HepG2 (cell line): ENCODE measurements around the gene OGFR. TPM values are rescaled to one million over a fixed set of nuclear protein-coding genes. Genes with fewer than 3 reads are reported as not detected.

Experiments used
- BRCA1 ChIP-seq: sonication (generic); formaldehyde crosslinking; IDR thresholded peaks from 2 replicates; pipeline ENCODE4 v1.4.0; 2020; ENCODE audit warnings: missing genetic modification reagents
- FOSL1 ChIP-seq: sonication (generic); formaldehyde crosslinking; IDR thresholded peaks from 2 replicates; pipeline ENCODE4 v1.9.0; 2021; ENCODE audit warnings: missing genetic modification reagents, borderline replicate concordance
- GLI4 ChIP-seq: sonication (generic); formaldehyde crosslinking; IDR thresholded peaks from 2 replicates; pipeline ENCODE4 v1.5.1; 2020; ENCODE audit warnings: missing genetic modification reagents, mild to moderate bottlenecking, moderate library complexity, borderline replicate concordance
- GZF1 ChIP-seq: sonication (generic); formaldehyde crosslinking; IDR thresholded peaks from 2 replicates; pipeline ENCODE4 v1.5.1; 2020; ENCODE audit warnings: mild to moderate bottlenecking, missing genetic modification reagents
- HOXD1 ChIP-seq: sonication (generic); formaldehyde crosslinking; IDR thresholded peaks from 2 replicates; pipeline ENCODE4 v1.5.0; 2020; ENCODE audit warnings: missing genetic modification reagents
- JARID2 ChIP-seq: sonication (generic); formaldehyde crosslinking; IDR thresholded peaks from 2 replicates; pipeline ENCODE4 v1.8.1; 2023; ENCODE audit warnings: missing genetic modification reagents, inconsistent platforms; ENCODE audit not compliant: insufficient replicate concordance
- NFYC ChIP-seq: IDR thresholded peaks from 2 replicates; pipeline ENCODE4 v1.6.1; 2016; ENCODE audit warnings: missing genetic modification reagents, missing compliant biosample characterization
- NR3C1 ChIP-seq: sonication (generic); formaldehyde crosslinking; IDR thresholded peaks from 2 replicates; pipeline ENCODE4 v1.4.0; 2020; ENCODE audit warnings: missing genetic modification reagents
- PHF20 ChIP-seq: sonication (generic); formaldehyde crosslinking; IDR thresholded peaks from 2 replicates; pipeline ENCODE4 v1.5.0; 2020; ENCODE audit warnings: mild to moderate bottlenecking, missing genetic modification reagents
- RBM22 ChIP-seq: fragments of 200-400 bp; formaldehyde crosslinking; optimal IDR thresholded peaks from 2 replicates; pipeline ENCODE3; 2017; ENCODE audit warnings: mild to moderate bottlenecking, low read length, moderate library complexity
- ZKSCAN1 ChIP-seq: fragments of 150-350 bp; IDR thresholded peaks from 2 replicates; pipeline ENCODE4 v1.6.1; 2014; ENCODE audit warnings: low read length
- ZNF383 ChIP-seq: sonication (generic); formaldehyde crosslinking; IDR thresholded peaks from 2 replicates; pipeline ENCODE4 v1.4.0; 2020; ENCODE audit warnings: missing genetic modification reagents, mild to moderate bottlenecking, borderline replicate concordance
- ZNF496 ChIP-seq: sonication (generic); formaldehyde crosslinking; IDR thresholded peaks from 2 replicates; pipeline ENCODE4 v1.8.1; 2023; ENCODE audit warnings: mild to moderate bottlenecking, moderate library complexity, missing genetic modification reagents; ENCODE audit not compliant: insufficient replicate concordance
- polyA plus RNA-seq, 8 experiments: library from polyadenylated mRNA; depleted of rRNA in 3 of 8; stranded (reverse) in 7 of 8; unstranded in 1 of 8; fragments of >200 nt; fragmentation: Illumina TruSeq in 4 of 8; extraction: Trizol in 4 of 8; gene quantifications; 2 replicates each; pipeline versions ENCODE4 v1.2.1 to v1.2.3, GENCODE V29; 2011 to 2016; ENCODE audit warnings: low read depth in 4 of 8, missing spikeins in 1 of 8, mixed read lengths in 1 of 8; ENCODE audit not compliant: insufficient read depth in 1 of 8
- total RNA-seq, 5 experiments: library from RNA; depleted of rRNA; stranded (reverse); fragments of >200 nt; fragmentation: Illumina TruSeq; extraction: Trizol; gene quantifications; 2 replicates each; pipeline ENCODE4 v1.2.3, GENCODE V29; 2016; ENCODE audit warnings: low read depth in 1 of 5
- TF ChIP-seq, protein P1 (sequence below): sonication (generic); formaldehyde crosslinking; IDR thresholded peaks from 2 replicates; pipeline ENCODE4 v1.5.0; 2020; ENCODE audit warnings: missing genetic modification reagents
- TF ChIP-seq, protein P2 (sequence below): sonication (generic); formaldehyde crosslinking; IDR thresholded peaks from 2 replicates; pipeline ENCODE4 v1.9.0; 2022; ENCODE audit warnings: low read depth, missing genetic modification reagents
- TF ChIP-seq, protein P3 (sequence below): sonication (generic); formaldehyde crosslinking; IDR thresholded peaks from 2 replicates; pipeline ENCODE4 v1.5.1; 2020; ENCODE audit warnings: missing genetic modification reagents, mild to moderate bottlenecking, borderline replicate concordance
- TF ChIP-seq, protein P4 (sequence below): sonication (generic); formaldehyde crosslinking; IDR thresholded peaks from 2 replicates; pipeline ENCODE4 v1.9.0; 2021; ENCODE audit warnings: missing genetic modification reagents, borderline replicate concordance
- TF ChIP-seq, protein P5 (sequence below): sonication (generic); formaldehyde crosslinking; IDR thresholded peaks from 2 replicates; pipeline ENCODE4 v1.4.0; 2020; ENCODE audit warnings: missing genetic modification reagents, borderline replicate concordance

OGFR gene
- total and polyA plus RNA-seq, 2 of the 13 experiments (the other 11 are each of a cell fraction or from before 2014, with no cell fraction given) = 47.7 to 81.8 TPM

DNA sequence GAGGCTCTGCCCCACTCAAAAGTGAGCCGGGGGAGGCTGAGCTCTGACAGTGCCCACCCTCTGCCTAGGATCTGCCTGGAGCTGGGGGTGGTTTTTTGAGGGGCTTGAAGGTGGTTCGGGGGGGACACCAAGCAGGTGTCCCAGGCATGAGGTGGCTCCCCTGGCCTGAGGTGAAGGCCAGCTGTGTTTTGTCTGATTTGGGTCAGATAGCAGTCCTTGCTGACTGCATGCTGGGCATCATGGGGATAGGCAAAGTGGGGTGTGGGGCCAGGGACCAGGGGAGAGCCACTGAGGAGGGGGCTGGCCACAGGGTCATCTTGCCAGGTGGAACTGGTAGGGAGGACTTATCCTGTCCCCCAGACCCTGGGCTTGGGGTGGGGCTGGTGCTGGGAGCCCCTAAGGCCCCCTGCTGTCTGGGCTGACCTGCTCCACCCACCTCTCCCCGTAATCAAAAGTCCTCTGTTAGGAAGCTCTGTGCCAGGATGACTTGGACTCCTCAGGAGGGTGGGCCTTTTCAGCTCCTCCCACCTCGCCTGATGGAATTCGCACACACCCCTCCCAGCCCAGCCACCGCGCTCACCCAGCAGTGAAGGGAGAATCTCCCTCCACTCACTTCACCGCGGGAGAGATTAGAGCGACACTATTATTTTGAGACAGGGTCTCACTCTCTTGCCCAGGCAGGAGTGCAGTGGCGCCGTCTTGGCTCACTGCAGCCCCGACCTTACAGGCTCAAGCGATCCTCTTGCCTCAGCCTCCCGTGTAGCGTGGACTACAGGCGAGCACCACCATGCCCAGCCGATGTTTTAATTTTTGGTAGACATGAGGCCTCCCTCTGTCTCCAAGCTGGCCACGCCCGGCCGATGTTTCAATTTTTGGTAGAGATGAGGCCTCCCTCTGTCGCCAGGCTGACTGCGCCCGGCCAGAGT, 10.7 kb downstream of the OGFR start (continued):
- TF ChIP-seq, protein P1, sequence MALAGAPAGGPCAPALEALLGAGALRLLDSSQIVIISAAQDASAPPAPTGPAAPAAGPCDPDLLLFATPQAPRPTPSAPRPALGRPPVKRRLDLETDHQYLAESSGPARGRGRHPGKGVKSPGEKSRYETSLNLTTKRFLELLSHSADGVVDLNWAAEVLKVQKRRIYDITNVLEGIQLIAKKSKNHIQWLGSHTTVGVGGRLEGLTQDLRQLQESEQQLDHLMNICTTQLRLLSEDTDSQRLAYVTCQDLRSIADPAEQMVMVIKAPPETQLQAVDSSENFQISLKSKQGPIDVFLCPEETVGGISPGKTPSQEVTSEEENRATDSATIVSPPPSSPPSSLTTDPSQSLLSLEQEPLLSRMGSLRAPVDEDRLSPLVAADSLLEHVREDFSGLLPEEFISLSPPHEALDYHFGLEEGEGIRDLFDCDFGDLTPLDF (CRISPR knock-in tag) = no peak
- TF ChIP-seq, protein P2, sequence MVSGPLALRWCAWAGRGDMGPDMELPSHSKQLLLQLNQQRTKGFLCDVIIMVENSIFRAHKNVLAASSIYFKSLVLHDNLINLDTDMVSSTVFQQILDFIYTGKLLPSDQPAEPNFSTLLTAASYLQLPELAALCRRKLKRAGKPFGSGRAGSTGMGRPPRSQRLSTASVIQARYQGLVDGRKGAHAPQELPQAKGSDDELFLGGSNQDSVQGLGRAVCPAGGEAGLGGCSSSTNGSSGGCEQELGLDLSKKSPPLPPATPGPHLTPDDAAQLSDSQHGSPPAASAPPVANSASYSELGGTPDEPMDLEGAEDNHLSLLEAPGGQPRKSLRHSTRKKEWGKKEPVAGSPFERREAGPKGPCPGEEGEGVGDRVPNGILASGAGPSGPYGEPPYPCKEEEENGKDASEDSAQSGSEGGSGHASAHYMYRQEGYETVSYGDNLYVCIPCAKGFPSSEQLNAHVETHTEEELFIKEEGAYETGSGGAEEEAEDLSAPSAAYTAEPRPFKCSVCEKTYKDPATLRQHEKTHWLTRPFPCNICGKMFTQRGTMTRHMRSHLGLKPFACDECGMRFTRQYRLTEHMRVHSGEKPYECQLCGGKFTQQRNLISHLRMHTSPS (CRISPR knock-in tag) = no peak
- no peak for TF ChIP-seq GZF1 (CRISPR knock-in tag)
- TF ChIP-seq RBM22 = no peak
- TF ChIP-seq PHF20 (CRISPR knock-in tag) = no peak
- no peak for TF ChIP-seq NR3C1 (CRISPR knock-in tag)
- TF ChIP-seq ZKSCAN1 = no peak
- no peak for TF ChIP-seq FOSL1 (CRISPR knock-in tag)
- TF ChIP-seq, protein P3, sequence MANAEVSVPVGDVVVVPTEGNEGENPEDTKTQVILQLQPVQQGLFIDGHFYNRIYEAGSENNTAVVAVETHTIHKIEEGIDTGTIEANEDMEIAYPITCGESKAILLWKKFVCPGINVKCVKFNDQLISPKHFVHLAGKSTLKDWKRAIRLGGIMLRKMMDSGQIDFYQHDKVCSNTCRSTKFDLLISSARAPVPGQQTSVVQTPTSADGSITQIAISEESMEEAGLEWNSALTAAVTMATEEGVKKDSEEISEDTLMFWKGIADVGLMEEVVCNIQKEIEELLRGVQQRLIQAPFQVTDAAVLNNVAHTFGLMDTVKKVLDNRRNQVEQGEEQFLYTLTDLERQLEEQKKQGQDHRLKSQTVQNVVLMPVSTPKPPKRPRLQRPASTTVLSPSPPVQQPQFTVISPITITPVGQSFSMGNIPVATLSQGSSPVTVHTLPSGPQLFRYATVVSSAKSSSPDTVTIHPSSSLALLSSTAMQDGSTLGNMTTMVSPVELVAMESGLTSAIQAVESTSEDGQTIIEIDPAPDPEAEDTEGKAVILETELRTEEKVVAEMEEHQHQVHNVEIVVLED (CRISPR knock-in tag) = no peak
- no peak for TF ChIP-seq ZNF496 (CRISPR knock-in tag)
- no peak for TF ChIP-seq NFYC
- no peak for TF ChIP-seq GLI4
- TF ChIP-seq, protein P4, sequence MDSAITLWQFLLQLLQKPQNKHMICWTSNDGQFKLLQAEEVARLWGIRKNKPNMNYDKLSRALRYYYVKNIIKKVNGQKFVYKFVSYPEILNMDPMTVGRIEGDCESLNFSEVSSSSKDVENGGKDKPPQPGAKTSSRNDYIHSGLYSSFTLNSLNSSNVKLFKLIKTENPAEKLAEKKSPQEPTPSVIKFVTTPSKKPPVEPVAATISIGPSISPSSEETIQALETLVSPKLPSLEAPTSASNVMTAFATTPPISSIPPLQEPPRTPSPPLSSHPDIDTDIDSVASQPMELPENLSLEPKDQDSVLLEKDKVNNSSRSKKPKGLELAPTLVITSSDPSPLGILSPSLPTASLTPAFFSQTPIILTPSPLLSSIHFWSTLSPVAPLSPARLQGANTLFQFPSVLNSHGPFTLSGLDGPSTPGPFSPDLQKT (CRISPR knock-in tag) = 0 out of 2 replicates have a peak, but pooled peaks have one; percentile 16
- TF ChIP-seq HOXD1 (CRISPR knock-in tag) = no peak; the same call in 1 of the 2 replicates
- TF ChIP-seq, protein P5, sequence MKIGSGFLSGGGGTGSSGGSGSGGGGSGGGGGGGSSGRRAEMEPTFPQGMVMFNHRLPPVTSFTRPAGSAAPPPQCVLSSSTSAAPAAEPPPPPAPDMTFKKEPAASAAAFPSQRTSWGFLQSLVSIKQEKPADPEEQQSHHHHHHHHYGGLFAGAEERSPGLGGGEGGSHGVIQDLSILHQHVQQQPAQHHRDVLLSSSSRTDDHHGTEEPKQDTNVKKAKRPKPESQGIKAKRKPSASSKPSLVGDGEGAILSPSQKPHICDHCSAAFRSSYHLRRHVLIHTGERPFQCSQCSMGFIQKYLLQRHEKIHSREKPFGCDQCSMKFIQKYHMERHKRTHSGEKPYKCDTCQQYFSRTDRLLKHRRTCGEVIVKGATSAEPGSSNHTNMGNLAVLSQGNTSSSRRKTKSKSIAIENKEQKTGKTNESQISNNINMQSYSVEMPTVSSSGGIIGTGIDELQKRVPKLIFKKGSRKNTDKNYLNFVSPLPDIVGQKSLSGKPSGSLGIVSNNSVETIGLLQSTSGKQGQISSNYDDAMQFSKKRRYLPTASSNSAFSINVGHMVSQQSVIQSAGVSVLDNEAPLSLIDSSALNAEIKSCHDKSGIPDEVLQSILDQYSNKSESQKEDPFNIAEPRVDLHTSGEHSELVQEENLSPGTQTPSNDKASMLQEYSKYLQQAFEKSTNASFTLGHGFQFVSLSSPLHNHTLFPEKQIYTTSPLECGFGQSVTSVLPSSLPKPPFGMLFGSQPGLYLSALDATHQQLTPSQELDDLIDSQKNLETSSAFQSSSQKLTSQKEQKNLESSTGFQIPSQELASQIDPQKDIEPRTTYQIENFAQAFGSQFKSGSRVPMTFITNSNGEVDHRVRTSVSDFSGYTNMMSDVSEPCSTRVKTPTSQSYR (CRISPR knock-in tag) = no peak
- TF ChIP-seq BRCA1 (CRISPR knock-in tag) = no peak
- TF ChIP-seq JARID2 (CRISPR knock-in tag) = no peak
- peak; percentile 85; the same call in 1 of the 2 replicates for TF ChIP-seq ZNF383 (CRISPR knock-in tag)
